GM12891 (cell line): ENCODE measurements around the gene KBTBD4. TPM values are rescaled to one million over a fixed set of nuclear protein-coding genes. Genes with fewer than 3 reads are reported as not detected.
A peak's percentile ranks its signal among the peaks of the same experiment; 100 is the strongest.

ENCODE experiments used
- DNase-seq: peaks from one replicate; pipeline ENCODE4 v3.0.0; 2011; ENCODE audit warnings: low spot score; ENCODE audit not compliant: insufficient read length
- FAIRE-seq: peaks from 2 replicates; lab custom pipeline; 2011; peaks lifted over from hg19 to GRCh38; lab: Jason Lieb, UNC
- PAX5 ChIP-seq: IDR thresholded peaks from 2 replicates; pipeline ENCODE4 v1.6.1; 2011; ENCODE audit warnings: low read length, moderate library complexity, mild to moderate bottlenecking; ENCODE audit not compliant: insufficient read depth, severe bottlenecking
- POLR2A ChIP-seq: IDR thresholded peaks from 2 replicates; pipeline ENCODE4 v1.6.1; 2011; ENCODE audit warnings: low read depth, low read length, control low read depth
- POLR2AphosphoS5 ChIP-seq: IDR thresholded peaks from 2 replicates; pipeline ENCODE4 v1.6.1; 2011; ENCODE audit warnings: low read depth, low read length, control low read depth
- POU2F2 ChIP-seq: IDR thresholded peaks from 2 replicates; pipeline ENCODE4 v1.6.1; 2011; ENCODE audit warnings: low read depth, mild to moderate bottlenecking, control low read depth, low read length, moderate library complexity
- SPI1 ChIP-seq: IDR thresholded peaks from 2 replicates; pipeline ENCODE4 v1.6.1; 2011; ENCODE audit warnings: low read depth, low read length, control low read depth
- TAF1 ChIP-seq: IDR thresholded peaks from 2 replicates; pipeline ENCODE4 v1.6.1; 2011; ENCODE audit warnings: low read depth, low read length, control low read depth
- polyA plus RNA-seq: library from polyadenylated mRNA; unstranded; fragments of >200 nt; gene quantifications from one replicate; pipeline ENCODE4 v1.2.1, GENCODE V29; 2012; ENCODE audit warnings: low read depth, missing spikeins, inconsistent platforms; ENCODE audit not compliant: missing spikeins

KBTBD4 gene
- 16.9 TPM for polyA plus RNA-seq

GRCh38 chr11:47578524-47579494 is at the start of gene KBTBD4, which contains the start of gene NDUFS3:
KBTBD4 (minus strand) TSS chr11:47578970; CDS start chr11:47578951, 19 bp downstream.
NDUFS3 (plus strand) TSS chr11:47579074; CDS start chr11:47579092, 18 bp downstream.
- FAIRE-seq (peak; percentile 95), DNase-seq (peak; percentile 88)
- TF ChIP-seq PAX5 (peak; percentile 28), POLR2A (peak; percentile 82), POLR2AphosphoS5 (peak; percentile 89), POU2F2 (peak; percentile 93), SPI1 (peak; percentile 30; the same call in 1 of the 2 replicates), TAF1 (peak; percentile 98)

- TF ChIP-seq SPI1 (no peak), POLR2AphosphoS5 (no peak), POU2F2 (no peak)
- FAIRE-seq, result no peak
- no peak for DNase-seq
These were observed 49.3 kb upstream of the KBTBD4 start for GRCh38 chr11:47628026-47628425.

GRCh38 chr11:47626234-47626633 is 47.5 kb upstream of the KBTBD4 start:
- no peak for TF ChIP-seq TAF1
- no peak for TF ChIP-seq POLR2AphosphoS5
- no peak for TF ChIP-seq SPI1
- no peak for TF ChIP-seq PAX5
- no peak for TF ChIP-seq POLR2A
- FAIRE-seq, result no peak
- no peak for DNase-seq

- no peak for TF ChIP-seq SPI1
- no peak for TF ChIP-seq POLR2AphosphoS5
- TF ChIP-seq TAF1, result no peak
- TF ChIP-seq POLR2A, result no peak
- no peak for TF ChIP-seq POU2F2
- no peak for TF ChIP-seq PAX5
- FAIRE-seq (no peak), DNase-seq (no peak)
These were observed 42.1 kb upstream of the KBTBD4 start for GRCh38 chr11:47620836-47621378.

DNA sequence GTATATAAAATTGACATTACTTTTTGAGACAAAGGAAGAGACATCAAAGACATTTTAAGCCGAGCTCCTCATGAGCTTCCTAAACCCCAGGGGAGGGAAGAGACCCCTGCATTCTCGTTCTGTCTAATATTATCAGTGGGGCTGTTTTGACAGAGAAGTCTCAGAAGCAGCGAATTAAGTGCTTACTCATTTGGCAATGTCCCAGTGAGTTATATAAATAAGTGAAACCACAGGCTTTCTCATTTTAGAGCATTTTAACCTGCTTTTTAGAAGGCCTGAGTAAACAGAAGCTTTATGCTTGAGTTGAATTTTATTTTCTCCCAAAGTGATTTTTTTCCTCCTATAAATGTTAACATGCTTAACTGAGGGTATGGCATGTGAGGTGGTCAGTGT is 38.6 kb upstream of the KBTBD4 start:
- no peak for DNase-seq
- no peak for TF ChIP-seq SPI1
- TF ChIP-seq TAF1, result no peak
- TF ChIP-seq POLR2AphosphoS5, result no peak
- no peak for TF ChIP-seq POU2F2
- no peak for TF ChIP-seq POLR2A
- no peak for TF ChIP-seq PAX5
- FAIRE-seq, result no peak

- FAIRE-seq (no peak), DNase-seq (no peak)
- TF ChIP-seq POLR2AphosphoS5 (no peak), TAF1 (no peak), PAX5 (no peak), POU2F2 (no peak), POLR2A (no peak), SPI1 (no peak)
These were observed 38.1 kb upstream of the KBTBD4 start for GRCh38 chr11:47616726-47617416.

DNA sequence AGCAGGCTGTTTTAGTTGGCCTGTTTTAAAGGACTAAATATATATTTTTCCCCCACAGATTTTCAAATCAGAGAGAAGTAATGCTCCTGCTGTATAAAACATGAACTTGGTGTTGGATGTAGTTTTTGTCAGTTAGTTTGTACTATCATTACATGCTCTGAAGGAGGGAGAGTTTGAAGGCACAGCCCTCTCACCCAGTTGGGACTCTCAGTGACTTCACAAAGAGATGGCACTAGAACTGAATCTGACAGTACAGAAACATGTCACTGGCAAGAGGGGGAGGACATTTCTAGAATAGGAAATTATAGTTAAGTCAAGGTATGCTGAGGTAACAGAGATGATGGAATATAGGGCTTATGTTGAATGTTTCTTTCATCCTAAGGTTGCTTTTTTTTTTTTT is 36.5 kb upstream of the KBTBD4 start:
- DNase-seq (no peak), FAIRE-seq (no peak)
- no peak for TF ChIP-seq PAX5
- no peak for TF ChIP-seq POU2F2
- TF ChIP-seq SPI1, result no peak
- no peak for TF ChIP-seq POLR2AphosphoS5
- TF ChIP-seq POLR2A, result no peak
- no peak for TF ChIP-seq TAF1

GRCh38 chr11:47611348-47611794 is 32.6 kb upstream of the KBTBD4 start:
- peak; percentile 96 for TF ChIP-seq SPI1
- no peak for TF ChIP-seq PAX5
- TF ChIP-seq POU2F2, result no peak
- TF ChIP-seq TAF1, result no peak
- TF ChIP-seq POLR2A, result no peak
- no peak for TF ChIP-seq POLR2AphosphoS5
- no peak for DNase-seq
- peak; percentile 87 for FAIRE-seq

- FAIRE-seq (no peak), DNase-seq (no peak)
- no peak for TF ChIP-seq PAX5
- TF ChIP-seq TAF1, result no peak
- no peak for TF ChIP-seq SPI1
- no peak for TF ChIP-seq POLR2A
- no peak for TF ChIP-seq POLR2AphosphoS5
- TF ChIP-seq POU2F2, result no peak
These were observed 30.9 kb upstream of the KBTBD4 start for GRCh38 chr11:47609675-47610074.
